Right atrium auricular region (tissue), 2 donors: ENCODE data around the gene CDK16. TPM values are rescaled to one million over a fixed set of nuclear protein-coding genes. Genes with fewer than 3 reads are reported as not detected.
A peak's percentile ranks its signal among the peaks of the same experiment; 100 is the strongest.

Experiments
- DNase-seq: peaks from one replicate; pipeline ENCODE4 v3.0.0-alpha.2; 2019; ENCODE audit warnings: low spot score
- H3K27ac ChIP-seq, 2 donors: fragments of 200-600 bp; sonication (generic); 1 replicate in 1 of 2; 2 replicates in 1 of 2; pipeline ENCODE4 v1.5.1; 2016 to 2019
- H3K27me3 ChIP-seq, 2 donors: fragments of 200-600 bp; sonication (generic); one replicate each; pipeline versions ENCODE4 v1.5.1 to v1.6.0; 2017 to 2019
- H3K36me3 ChIP-seq: fragments of 200-600 bp; sonication (generic); one replicate; pipeline ENCODE4 v1.5.1; 2016
- H3K4me1 ChIP-seq, 2 donors: fragments of 200-600 bp; sonication (generic); one replicate each; pipeline versions ENCODE4 v1.5.1 to v1.6.0; 2017 to 2019
- H3K4me3 ChIP-seq, 2 donors: fragments of 200-600 bp; sonication (generic); 1 replicate in 1 of 2; 2 replicates in 1 of 2; pipeline ENCODE4 v1.5.1; 2017 to 2019; ENCODE audit warnings: mild to moderate bottlenecking in 1 of 2, moderate library complexity in 1 of 2
- H3K9me3 ChIP-seq, 2 donors: fragments of 200-600 bp; sonication (generic); one replicate each; pipeline ENCODE4 v1.5.1; 2019
- total RNA-seq, 2 donors: library from RNA; depleted of rRNA; stranded (reverse); fragments of >200 nt; gene quantifications; one replicate each; pipeline ENCODE4 v1.1.0, GENCODE V29; 2016
- TF ChIP-seq, protein P1 (sequence below), 2 donors: fragments of 200-600 bp; sonication (generic); IDR thresholded peaks; one replicate each; pipeline ENCODE4 v1.5.1; 2019; ENCODE audit warnings: antibody characterized with exemption in 2 of 2

Gene CDK16
- total RNA-seq, 2 donors from 2014 or later = 128 to 140 TPM

GRCh38 chrX:47176101-47176740 lies 42.3 kb upstream of the CDK16 start:
- Histone ChIP-seq H3K4me3 (no peak overlapping the region), H3K9me3 (no peaks in the 10 kb centered on the region), H3K27me3 (no peaks in the 10 kb centered on the region), H3K4me1 (peaks cover 0 to 10% of the 10 kb centered on the region in 2 donors), H3K27ac (no peak overlapping the region), H3K36me3 (peaks cover 65% of the 10 kb centered on the region)
- no peak for DNase-seq
- TF ChIP-seq, protein P1, sequence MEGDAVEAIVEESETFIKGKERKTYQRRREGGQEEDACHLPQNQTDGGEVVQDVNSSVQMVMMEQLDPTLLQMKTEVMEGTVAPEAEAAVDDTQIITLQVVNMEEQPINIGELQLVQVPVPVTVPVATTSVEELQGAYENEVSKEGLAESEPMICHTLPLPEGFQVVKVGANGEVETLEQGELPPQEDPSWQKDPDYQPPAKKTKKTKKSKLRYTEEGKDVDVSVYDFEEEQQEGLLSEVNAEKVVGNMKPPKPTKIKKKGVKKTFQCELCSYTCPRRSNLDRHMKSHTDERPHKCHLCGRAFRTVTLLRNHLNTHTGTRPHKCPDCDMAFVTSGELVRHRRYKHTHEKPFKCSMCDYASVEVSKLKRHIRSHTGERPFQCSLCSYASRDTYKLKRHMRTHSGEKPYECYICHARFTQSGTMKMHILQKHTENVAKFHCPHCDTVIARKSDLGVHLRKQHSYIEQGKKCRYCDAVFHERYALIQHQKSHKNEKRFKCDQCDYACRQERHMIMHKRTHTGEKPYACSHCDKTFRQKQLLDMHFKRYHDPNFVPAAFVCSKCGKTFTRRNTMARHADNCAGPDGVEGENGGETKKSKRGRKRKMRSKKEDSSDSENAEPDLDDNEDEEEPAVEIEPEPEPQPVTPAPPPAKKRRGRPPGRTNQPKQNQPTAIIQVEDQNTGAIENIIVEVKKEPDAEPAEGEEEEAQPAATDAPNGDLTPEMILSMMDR (IDR thresholded peaks at IDR 0.05) = no peak

GRCh38 chrX:47177079-47177478 lies 41.4 kb upstream of the CDK16 start:
- Histone ChIP-seq H3K4me1 (peaks cover 0 to 10% of the 10 kb centered on the region in 2 donors), H3K9me3 (no peaks in the 10 kb centered on the region), H3K27me3 (no peaks in the 10 kb centered on the region), H3K4me3 (no peak overlapping the region), H3K36me3 (peaks cover 69% of the 10 kb centered on the region), H3K27ac (no peak overlapping the region)
- TF ChIP-seq, protein P1 (IDR thresholded peaks at IDR 0.05) = no peak
- DNase-seq = no peak

- Histone ChIP-seq H3K27me3 (no peaks in the 10 kb centered on the region), H3K36me3 (peaks cover 66% of the 10 kb centered on the region), H3K4me1 (peaks cover 0 to 10% of the 10 kb centered on the region in 2 donors), H3K4me3 (no peak overlapping the region), H3K27ac (peak overlapping the region; percentile 40 to 78), H3K9me3 (no peaks in the 10 kb centered on the region)
- no peak for DNase-seq
- TF ChIP-seq, protein P1 (IDR thresholded peaks at IDR 0.05) = no peak
These were observed 40.1 kb upstream of the CDK16 start for GRCh38 chrX:47178337-47178736.

DNA sequence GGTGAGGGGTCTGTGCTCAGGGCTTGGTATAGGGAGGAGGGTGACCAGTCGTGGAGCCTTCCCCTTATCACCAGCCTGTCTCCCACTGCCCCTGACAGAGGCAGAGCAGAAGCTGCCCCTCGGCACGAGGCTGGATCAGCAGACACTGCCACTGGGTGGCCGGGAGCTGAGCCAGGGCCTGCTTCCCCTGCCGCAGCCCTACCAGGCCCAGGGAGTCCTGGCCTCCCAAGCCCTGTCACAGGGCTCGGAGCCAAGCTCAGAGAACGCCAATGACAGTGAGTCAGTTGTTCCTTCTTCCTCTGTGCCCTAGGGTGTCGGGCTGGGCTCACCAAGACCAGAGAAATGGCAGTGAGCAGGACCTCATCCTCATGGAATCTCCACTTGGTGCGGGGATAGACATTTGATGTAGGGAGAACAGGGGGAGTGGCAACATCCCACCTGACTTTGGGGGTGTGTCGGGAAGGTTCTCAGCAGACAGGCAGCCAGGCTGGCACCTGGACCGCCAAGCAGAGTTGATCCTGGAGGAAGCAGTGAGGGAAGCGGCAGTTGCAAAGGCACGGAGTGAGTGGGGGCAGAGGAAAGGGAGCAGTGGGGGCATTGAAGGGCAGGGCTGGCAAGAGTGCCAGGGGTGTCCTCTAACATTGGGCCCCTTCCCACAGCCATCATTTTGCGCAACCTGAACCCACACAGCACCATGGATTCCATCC lies 39.1 kb upstream of the CDK16 start:
- Histone ChIP-seq H3K4me1 (peaks cover 0 to 10% of the 10 kb centered on the region in 2 donors), H3K36me3 (peaks cover 60% of the 10 kb centered on the region), H3K27me3 (no peaks in the 10 kb centered on the region), H3K27ac (peak overlapping the region; percentile 52 to 78), H3K9me3 (no peaks in the 10 kb centered on the region), H3K4me3 (no peak overlapping the region)
- TF ChIP-seq, protein P1 (IDR thresholded peaks at IDR 0.05) = no peak
- DNase-seq = peak; percentile 72

DNA sequence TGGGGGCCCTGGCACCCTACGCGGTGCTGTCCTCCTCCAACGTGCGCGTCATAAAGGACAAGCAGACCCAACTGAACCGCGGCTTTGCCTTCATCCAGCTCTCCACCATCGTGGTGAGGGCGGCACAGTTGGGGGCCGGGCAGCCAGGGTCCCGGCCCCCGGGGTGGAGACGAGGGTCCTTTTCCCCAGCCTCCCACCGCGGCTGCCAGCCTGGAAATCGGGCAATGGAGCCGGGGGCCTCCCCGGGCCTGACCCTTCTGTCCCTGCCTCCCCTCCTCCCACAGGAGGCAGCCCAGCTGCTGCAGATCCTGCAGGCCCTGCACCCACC lies 38.6 kb upstream of the CDK16 start:
- TF ChIP-seq, protein P1 (IDR thresholded peaks at IDR 0.05) = no peak
- peaks cover 61% of the 10 kb centered on the region for H3K36me3 ChIP-seq
- no peak for DNase-seq
- H3K9me3 ChIP-seq = no peaks in the 10 kb centered on the region
- peak overlapping the region; percentile 52 to 63 for H3K27ac ChIP-seq
- no peaks in the 10 kb centered on the region for H3K27me3 ChIP-seq
- H3K4me1 ChIP-seq = peaks cover 0 to 10% of the 10 kb centered on the region in 2 donors
- H3K4me3 ChIP-seq = no peak overlapping the region
